Erythroblast (primary cell): ENCODE measurements around the gene TEP1.

Source experiments
- DNase-seq, 2 experiments: peaks; one replicate each; lab custom pipeline; 2025; lab: John Stamatoyannopoulos, UW
- GATA1 ChIP-seq: IDR thresholded peaks from 2 replicates; pipeline ENCODE4 v1.6.1; 2011; ENCODE audit warnings: low read depth, mild to moderate bottlenecking, control low read depth, low read length, moderate library complexity
- POLR2A ChIP-seq: IDR thresholded peaks from 2 replicates; pipeline ENCODE4 v1.6.1; 2011; ENCODE audit warnings: mild to moderate bottlenecking, low read length

Gene TEP1

GRCh38 chr14:20440882-20441281 is 27.6 kb upstream of the TEP1 start:
- DNase-seq = no peak
- TF ChIP-seq GATA1 (no peak), POLR2A (no peak)

DNA sequence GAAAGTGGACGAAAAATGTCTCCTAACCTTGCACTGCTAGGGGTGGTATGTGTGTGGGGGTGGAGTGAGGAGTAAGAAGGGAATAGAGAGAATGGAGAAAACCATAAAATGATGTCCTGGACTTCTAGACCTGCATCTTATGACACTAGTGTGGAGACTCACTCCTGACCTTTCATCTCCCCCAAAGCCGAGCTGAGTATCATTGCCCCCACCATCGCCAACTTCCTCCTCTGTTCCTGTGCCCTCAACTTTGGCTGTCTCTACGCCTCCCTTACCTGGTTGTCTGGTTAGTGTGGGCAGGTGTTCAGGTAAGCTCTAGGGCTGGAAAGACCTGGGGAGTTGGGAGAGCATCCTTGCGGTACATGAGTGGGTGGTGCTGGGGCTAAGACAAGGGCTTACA is 27.2 kb upstream of the TEP1 start:
- no peak for DNase-seq
- TF ChIP-seq POLR2A = no peak
- TF ChIP-seq GATA1 = no peak

- no peak for TF ChIP-seq POLR2A
- no peak for TF ChIP-seq GATA1
- no peak for DNase-seq
Measured at GRCh38 chr14:20438664-20439063, 25.4 kb upstream of the TEP1 start.

- TF ChIP-seq POLR2A (no peak), GATA1 (no peak)
- no peak for DNase-seq
Measured at GRCh38 chr14:20436363-20436755, 23.1 kb upstream of the TEP1 start.

DNA sequence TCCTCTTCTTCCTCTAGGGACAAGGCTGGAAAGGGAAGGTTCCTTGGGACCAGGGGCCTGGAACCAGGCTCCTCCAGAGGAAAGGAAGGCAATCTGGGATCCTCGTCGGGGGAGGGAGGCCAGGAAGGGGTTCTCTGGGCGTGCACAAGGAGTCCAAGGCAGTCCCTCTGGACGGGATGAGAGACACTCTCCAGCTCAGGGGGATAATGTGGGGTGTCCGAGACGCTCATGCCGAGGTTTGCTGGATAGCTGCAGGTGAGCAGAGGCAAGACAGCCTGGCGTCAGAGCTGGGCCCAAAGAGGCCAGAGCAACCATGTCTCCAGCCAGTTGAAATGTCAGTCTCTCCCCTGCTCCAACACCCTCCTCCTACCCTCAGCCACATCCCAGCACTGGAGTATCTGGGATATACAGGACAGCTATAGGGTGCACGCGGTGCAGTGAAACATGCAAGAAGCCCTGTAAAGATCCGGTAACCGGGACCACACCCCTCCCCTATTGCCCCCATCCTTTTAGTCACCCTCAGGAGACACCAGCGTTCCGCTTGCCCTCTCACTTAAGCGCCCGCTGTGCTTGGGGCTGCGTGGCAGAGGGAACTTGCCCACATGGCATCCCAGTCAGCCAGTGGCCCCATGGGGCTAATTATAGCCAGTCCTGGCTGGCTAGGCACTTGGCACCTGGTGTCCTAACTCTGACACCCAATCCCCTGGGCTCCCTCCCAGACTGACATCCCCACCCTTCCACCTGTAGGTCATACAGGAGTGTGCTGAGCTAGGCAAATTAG is 22.5 kb upstream of the TEP1 start, which contains the start of gene KLHL33:
KLHL33 (minus strand) TSS at position 585 of the 781 bp plus-strand sequence; CDS start at position 230, 355 bp downstream.
- TF ChIP-seq POLR2A = no peak
- no peak for TF ChIP-seq GATA1
- DNase-seq = no peak

- DNase-seq = no peak
- TF ChIP-seq POLR2A (no peak), GATA1 (no peak)
Measured at GRCh38 chr14:20434701-20435581, 21.6 kb upstream of the TEP1 start.

- DNase-seq = no peak
- no peak for TF ChIP-seq POLR2A
Measured at GRCh38 chr14:20429801-20430669, 16.7 kb upstream of the TEP1 start.

DNA sequence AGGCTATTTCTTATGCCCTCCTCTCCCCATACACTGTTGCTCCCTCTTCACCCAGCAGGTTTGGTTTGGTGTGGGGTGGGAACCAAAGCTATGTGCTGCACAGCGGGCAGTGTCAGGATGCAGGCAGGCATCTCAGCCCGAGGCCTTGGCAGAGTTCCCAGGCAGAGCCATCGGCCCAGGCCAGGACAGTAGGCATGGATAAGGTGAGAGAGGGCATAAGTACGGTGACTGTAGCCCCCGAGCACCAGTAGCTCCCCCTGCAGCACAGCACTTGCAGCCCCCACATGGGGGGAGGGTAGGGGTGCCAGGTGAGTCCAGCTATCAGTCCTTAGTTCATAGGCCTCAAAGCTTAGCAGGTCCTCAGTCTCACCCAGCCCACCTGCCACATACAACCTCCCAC is 15.5 kb upstream of the TEP1 start:
- no peak for DNase-seq
- TF ChIP-seq POLR2A (no peak), GATA1 (no peak)

DNA sequence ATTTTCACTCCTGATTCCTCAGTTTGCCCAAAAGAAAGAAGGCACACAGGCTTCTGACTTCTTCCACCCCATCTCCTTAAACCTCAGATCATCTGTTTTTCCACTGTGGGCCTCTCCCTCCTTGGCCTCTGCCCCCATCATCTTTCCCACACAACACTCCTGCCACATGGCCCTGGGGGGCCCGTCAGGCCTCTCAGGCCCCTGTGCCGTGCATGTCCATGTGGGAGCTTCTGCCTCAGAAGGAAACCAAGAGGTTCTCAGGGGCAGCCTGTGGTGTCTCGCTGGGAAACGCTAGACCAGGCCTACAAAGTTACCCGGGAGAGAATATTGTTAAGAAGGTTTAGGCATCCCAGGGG is 14.7 kb upstream of the TEP1 start:
- DNase-seq = no peak
- TF ChIP-seq POLR2A (no peak), GATA1 (no peak)

- DNase-seq = no peak
- TF ChIP-seq GATA1 (no peak), POLR2A (no peak)
Measured at GRCh38 chr14:20427231-20428009, 14.1 kb upstream of the TEP1 start.

DNA sequence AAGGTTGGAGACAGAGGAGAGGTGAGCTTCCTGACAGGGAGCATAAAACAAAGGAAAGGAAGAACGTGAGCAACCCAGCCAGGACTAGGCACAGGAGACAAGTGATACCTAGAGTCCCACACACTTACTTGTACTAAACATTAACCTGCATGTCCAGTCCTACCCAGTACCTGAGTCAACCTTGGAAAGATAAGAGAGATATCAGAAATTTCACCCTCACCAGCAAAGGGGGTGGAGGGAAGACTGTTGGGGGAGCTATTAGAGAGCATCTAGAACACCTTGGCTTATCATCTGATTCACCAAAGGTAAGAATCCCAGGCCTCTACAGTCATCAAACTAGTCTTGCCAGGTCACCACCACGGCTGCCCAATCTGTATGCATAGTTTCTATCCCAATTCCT is 11.6 kb upstream of the TEP1 start:
- DNase-seq = no peak
- TF ChIP-seq POLR2A (no peak), GATA1 (no peak)

- no peak for TF ChIP-seq POLR2A
- TF ChIP-seq GATA1 = no peak
- DNase-seq = no peak
Measured at GRCh38 chr14:20422886-20423285, 9.6 kb upstream of the TEP1 start.

GRCh38 chr14:20421267-20421666 is 8.0 kb upstream of the TEP1 start:
- no peak for DNase-seq
- TF ChIP-seq POLR2A = no peak
- TF ChIP-seq GATA1 = no peak
